Calu3 (cell line): Measurements from ENCODE around the gene EPHB3. TPM values are rescaled to one million over a fixed set of nuclear protein-coding genes. Genes with fewer than 3 reads are reported as not detected.
"Not testable (repeated sequence)": the region's sequence is repeated elsewhere in the genome, so short reads cannot be mapped to it uniquely, and the experiment has no call there.

Experiments
- BruUV-seq: library from RNA; stranded (reverse); fragments of 400-500 nt; replicated peaks from 2 replicates; lab custom pipeline; 2021; lab: Mats Ljungman, UMichigan
- CTCF ChIA-PET: fragments of 300-600 bp; sonication (Branson Sonifier 250); formaldehyde crosslinking; loops from one replicate; lab custom pipeline; 2022; ENCODE audit warnings: antibody characterized with exemption; lab: Charles Lee
- DNase-seq: peaks from one replicate; pipeline ENCODE4 v3.0.0; 2022
- H3K27ac Mint-ChIP-seq: one replicate; pipeline ENCODE4 v1.8.0; 2022; ENCODE audit warnings: mixed read lengths; ENCODE audit not compliant: unreplicated experiment
- H3K27me3 Mint-ChIP-seq: one replicate; pipeline ENCODE4 v1.8.0; 2022; ENCODE audit warnings: mixed read lengths; ENCODE audit not compliant: unreplicated experiment
- H3K36me3 Mint-ChIP-seq: one replicate; pipeline ENCODE4 v1.8.0; 2022; ENCODE audit warnings: mild to moderate bottlenecking, moderate library complexity, mixed read lengths; ENCODE audit not compliant: insufficient read depth, unreplicated experiment
- H3K4me1 Mint-ChIP-seq: one replicate; pipeline ENCODE4 v1.8.0; 2022; ENCODE audit warnings: mild to moderate bottlenecking, low read depth, mixed read lengths; ENCODE audit not compliant: unreplicated experiment
- H3K4me3 Mint-ChIP-seq: one replicate; pipeline ENCODE4 v1.8.0; 2022; ENCODE audit warnings: mild to moderate bottlenecking, low read depth, moderate library complexity, mixed read lengths; ENCODE audit not compliant: unreplicated experiment
- H3K9me3 Mint-ChIP-seq: one replicate; pipeline ENCODE4 v1.8.0; 2022; ENCODE audit warnings: low read depth, mixed read lengths; ENCODE audit not compliant: unreplicated experiment
- intact Hi-C: fragments of 100-400 bp; cut with micrococcal nuclease; formaldehyde crosslinking; loops from one replicate; pipeline ENCODE4 v1.10.0; 2022; ENCODE audit not compliant: unreplicated experiment
- total RNA-seq: library from RNA; stranded (reverse); gene quantifications from 2 replicates; pipeline ENCODE4 v1.2.3, GENCODE V29; 2022
- TF ChIP-seq, protein P1 (sequence below): fragments of 200-600 bp; IDR thresholded peaks from one replicate; pipeline ENCODE4 v1.8.0; 2022; ENCODE audit warnings: antibody characterized with exemption; ENCODE audit not compliant: unreplicated experiment

Gene EPHB3
- total RNA-seq, 1 experiment from 2014 or later = 2.5 TPM

DNA sequence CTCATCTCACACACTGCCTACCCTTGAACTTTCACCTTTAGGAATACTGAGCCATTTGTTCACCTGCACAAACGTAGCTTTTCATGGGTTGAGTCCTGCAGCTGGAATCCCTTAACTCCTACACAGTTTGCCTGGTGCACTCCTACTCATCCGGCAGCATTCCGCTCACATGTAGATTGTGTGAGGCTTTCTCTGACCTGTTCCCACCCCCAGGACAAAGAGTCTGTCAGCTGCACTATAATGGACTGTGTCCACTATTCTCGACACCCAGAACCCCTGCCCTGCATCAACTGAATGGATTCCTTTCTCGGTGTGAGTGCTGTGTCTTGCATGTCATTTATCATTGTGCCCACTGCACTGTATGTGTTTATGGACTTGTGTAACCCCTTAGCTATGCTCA is 54.9 kb downstream of the EPHB3 start:
- no peak overlapping the region for H3K27ac Mint-ChIP-seq
- H3K36me3 Mint-ChIP-seq = no peaks in the 10 kb centered on the region
- no peaks in the 10 kb centered on the region for H3K9me3 Mint-ChIP-seq
- no peak for DNase-seq
- BruUV-seq = no TSS peak
- H3K27me3 Mint-ChIP-seq = peaks cover 78% of the 10 kb centered on the region
- no peaks in the 10 kb centered on the region for H3K4me1 Mint-ChIP-seq
- intact Hi-C loops = no loop called here
- CTCF ChIA-PET = interaction anchor here (1.0 kb wide), 1 partner anchor 20 kb away, joined by 3 read pairs; no protein-coding TSS in a partner anchor
- no peak overlapping the region for H3K4me3 Mint-ChIP-seq
- TF ChIP-seq, protein P1, sequence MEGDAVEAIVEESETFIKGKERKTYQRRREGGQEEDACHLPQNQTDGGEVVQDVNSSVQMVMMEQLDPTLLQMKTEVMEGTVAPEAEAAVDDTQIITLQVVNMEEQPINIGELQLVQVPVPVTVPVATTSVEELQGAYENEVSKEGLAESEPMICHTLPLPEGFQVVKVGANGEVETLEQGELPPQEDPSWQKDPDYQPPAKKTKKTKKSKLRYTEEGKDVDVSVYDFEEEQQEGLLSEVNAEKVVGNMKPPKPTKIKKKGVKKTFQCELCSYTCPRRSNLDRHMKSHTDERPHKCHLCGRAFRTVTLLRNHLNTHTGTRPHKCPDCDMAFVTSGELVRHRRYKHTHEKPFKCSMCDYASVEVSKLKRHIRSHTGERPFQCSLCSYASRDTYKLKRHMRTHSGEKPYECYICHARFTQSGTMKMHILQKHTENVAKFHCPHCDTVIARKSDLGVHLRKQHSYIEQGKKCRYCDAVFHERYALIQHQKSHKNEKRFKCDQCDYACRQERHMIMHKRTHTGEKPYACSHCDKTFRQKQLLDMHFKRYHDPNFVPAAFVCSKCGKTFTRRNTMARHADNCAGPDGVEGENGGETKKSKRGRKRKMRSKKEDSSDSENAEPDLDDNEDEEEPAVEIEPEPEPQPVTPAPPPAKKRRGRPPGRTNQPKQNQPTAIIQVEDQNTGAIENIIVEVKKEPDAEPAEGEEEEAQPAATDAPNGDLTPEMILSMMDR = no peak

DNA sequence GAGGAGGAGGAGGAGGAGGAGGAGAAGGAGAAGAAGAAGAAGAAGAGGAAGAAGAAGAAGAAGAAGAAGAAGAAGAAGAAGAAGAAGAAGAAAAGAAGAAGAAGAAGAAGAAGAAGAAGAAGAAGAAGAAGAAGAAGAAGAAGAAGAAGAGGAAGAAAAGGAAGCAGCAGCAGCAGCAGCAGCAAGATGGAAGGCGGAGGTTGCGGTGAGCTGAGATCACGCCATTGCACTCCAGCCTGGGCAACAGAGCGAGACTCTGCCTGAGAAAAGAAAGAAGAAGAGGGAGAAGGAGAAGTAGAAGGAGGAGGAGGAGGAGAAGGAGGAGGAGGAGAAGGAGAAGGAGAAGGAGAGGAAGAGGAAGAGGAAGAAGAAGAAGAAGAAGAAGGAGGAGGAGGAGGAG is 55.7 kb downstream of the EPHB3 start:
- H3K36me3 Mint-ChIP-seq, DNase-seq, H3K4me1 Mint-ChIP-seq, H3K9me3 Mint-ChIP-seq, BruUV-seq, H3K4me3 Mint-ChIP-seq, intact Hi-C loops, H3K27ac Mint-ChIP-seq: not testable (repeated sequence)
- CTCF ChIA-PET = interaction anchor here (1.0 kb wide), 1 partner anchor 20 kb away, joined by 3 read pairs; no protein-coding TSS in a partner anchor
- H3K27me3 Mint-ChIP-seq = peaks cover 71% of the 10 kb centered on the region

DNA sequence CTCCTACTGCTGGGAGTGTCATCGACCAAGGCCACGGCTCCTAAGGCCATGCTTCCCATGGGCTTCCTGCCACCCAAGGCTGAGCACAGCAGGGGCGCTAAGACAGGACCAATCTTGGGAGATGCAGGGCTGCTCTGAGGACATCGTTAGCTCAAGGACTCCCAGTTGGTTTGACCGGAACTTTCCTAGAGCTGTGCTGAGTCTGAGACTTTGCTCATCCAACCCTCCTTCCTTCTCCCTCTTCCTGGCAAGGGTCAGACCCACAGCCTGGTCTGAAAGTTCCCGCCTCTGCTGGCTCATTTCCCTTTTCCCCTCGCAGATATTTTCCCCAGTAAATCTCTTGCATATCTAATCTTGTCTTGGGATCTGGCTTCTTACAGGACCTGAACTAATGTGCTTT is 57.2 kb downstream of the EPHB3 start:
- Mint-ChIP-seq H3K27me3 (peaks cover 68% of the 10 kb centered on the region), H3K36me3 (no peaks in the 10 kb centered on the region), H3K4me3 (no peak overlapping the region), H3K4me1 (no peaks in the 10 kb centered on the region), H3K27ac (no peak overlapping the region), H3K9me3 (no peaks in the 10 kb centered on the region)
- no peak for DNase-seq
- TF ChIP-seq, protein P1 = no peak
- intact Hi-C loops = no loop called here
- CTCF ChIA-PET = no interaction called here
- BruUV-seq = no TSS peak

DNA sequence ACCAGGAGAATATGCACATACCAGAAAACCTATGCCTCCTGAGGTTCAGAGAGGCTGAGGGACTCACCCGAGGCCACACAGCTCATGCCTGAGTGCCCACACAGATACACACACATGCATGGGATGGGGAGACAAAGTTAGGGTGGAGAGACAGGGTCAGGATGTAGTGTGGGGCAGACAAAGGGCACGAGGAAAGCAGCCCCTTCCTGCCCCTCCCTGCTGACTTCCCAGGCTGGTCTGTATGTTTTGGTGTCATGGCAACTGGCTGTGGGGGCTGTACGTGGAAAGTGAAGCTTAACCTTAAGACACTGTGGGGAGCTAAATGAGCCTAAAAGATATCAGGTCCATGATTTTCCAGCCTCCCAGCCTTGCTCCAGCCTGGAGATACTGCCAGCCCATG is 57.8 kb downstream of the EPHB3 start:
- CTCF ChIA-PET = interaction anchor here (1.4 kb wide), 1 partner anchor 15 kb away, joined by 4 read pairs; no protein-coding TSS in a partner anchor
- no peaks in the 10 kb centered on the region for H3K36me3 Mint-ChIP-seq
- intact Hi-C loops = no loop called here
- no peak overlapping the region for H3K4me3 Mint-ChIP-seq
- TF ChIP-seq, protein P1 = no peak
- H3K4me1 Mint-ChIP-seq = no peaks in the 10 kb centered on the region
- H3K27ac Mint-ChIP-seq = no peak overlapping the region
- no peaks in the 10 kb centered on the region for H3K9me3 Mint-ChIP-seq
- no peak for DNase-seq
- no TSS peak for BruUV-seq
- peaks cover 63% of the 10 kb centered on the region for H3K27me3 Mint-ChIP-seq

DNA sequence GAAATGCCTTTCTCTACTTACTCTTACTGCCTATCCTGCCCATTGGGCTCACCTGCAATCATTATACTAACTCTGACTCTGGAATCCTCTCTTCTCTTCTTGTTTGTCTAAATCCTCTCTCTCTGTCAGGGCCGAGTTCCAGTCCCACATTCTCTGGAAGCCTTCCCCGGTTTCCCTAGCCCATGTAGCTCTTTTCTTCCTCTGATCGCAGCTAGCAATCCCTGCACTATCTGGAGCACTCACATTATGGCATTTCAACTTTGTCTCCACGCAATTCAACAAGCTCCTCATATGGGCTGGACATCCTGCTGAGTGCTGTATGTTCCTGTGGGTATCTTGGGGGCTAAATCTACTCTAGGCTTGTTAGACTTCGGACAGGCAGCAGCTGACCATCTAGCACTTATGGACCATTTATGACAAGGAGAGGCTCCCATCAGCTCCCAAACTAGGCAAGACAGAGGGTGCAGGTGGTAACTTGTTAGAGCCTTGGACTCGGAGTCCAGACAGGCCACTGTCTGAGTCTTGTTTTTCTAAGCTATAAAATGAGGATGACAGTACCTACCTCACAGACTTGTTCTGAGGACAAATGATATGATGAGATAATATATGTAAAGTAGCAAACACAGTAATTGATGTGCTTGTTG is 58.3 kb downstream of the EPHB3 start:
- Mint-ChIP-seq H3K4me3 (no peak overlapping the region), H3K4me1 (no peaks in the 10 kb centered on the region), H3K27me3 (peaks cover 57% of the 10 kb centered on the region), H3K27ac (no peak overlapping the region), H3K9me3 (no peaks in the 10 kb centered on the region), H3K36me3 (no peaks in the 10 kb centered on the region)
- CTCF ChIA-PET = interaction anchor here (0.7 to 1.4 kb wide), 2 partner anchors 11 to 14 kb away, joined by 4 read pairs; no protein-coding TSS in a partner anchor
- DNase-seq = no peak
- TF ChIP-seq, protein P1 = no peak
- intact Hi-C loops = no loop called here
- BruUV-seq = no TSS peak
